ENCODE data around the gene STOM. TPM values are rescaled to one million over a fixed set of nuclear protein-coding genes. Genes with fewer than 3 reads are reported as not detected.

STOM gene
- total and polyA plus RNA-seq, 2 of the 8 experiments (the other 6 are each of a cell fraction or from before 2014, with no cell fraction given): 25.2 to 60.4 TPM

- Histone ChIP-seq H4K5ac (ENCODE audit: insufficient read length, low read depth, low read length) (no peak overlapping the region), H3K4ac (replicated peaks; ENCODE audit: insufficient read length, low read depth, low read length) (no peak overlapping the region), H3K23ac (ENCODE audit: insufficient read length) (no peak overlapping the region), H2BK20ac (ENCODE audit: low read length) (no peak overlapping the region), H3K56ac (replicated peaks; ENCODE audit: insufficient read length, low read depth, low read length) (no peak overlapping the region), H3K36me3 (ENCODE audit: control insufficient read depth in 2 of 4, insufficient read depth in 4 of 4, low read length in 3 of 4) (peaks cover 0 to 5% (median 0%) of the 10 kb centered on the region in 4 experiments; a peak in 2 of 8 replicates), H3K9me3 (ENCODE audit: insufficient read depth in 2 of 2, low read depth in 1 of 2, low read length in 1 of 2) (no peaks in the 10 kb centered on the region), H4K20me1 (replicated peaks in 1 of 2; ENCODE audit: control insufficient read depth in 1 of 2, insufficient read depth in 2 of 2, low read length in 2 of 2) (peaks cover 0 to 3% of the 10 kb centered on the region in 2 experiments), H3K27me3 (replicated peaks in 1 of 4; ENCODE audit: control insufficient read depth in 3 of 4, extremely low read depth in 1 of 4, insufficient read depth in 3 of 4, low read length in 3 of 4) (no peaks in the 10 kb centered on the region), H3K9ac (replicated peaks in 1 of 4; ENCODE audit: extremely low read depth in 1 of 4, low read depth in 3 of 4, low read length in 3 of 4) (no peak overlapping the region), H3K4me2 (ENCODE audit: insufficient read depth in 1 of 2, low read depth in 2 of 2, low read length in 2 of 2) (no peak overlapping the region), H2AFZ (ENCODE audit: low read length) (no peak overlapping the region), H3K4me3 (ENCODE audit: extremely low read depth in 1 of 4, insufficient read depth in 2 of 4, low read depth in 3 of 4, low read length in 4 of 4) (no peak overlapping the region), H3K27ac (ENCODE audit: low read depth, low read length) (no peak overlapping the region), H4K8ac (ENCODE audit: extremely low read depth, insufficient read depth, low read length) (no peak overlapping the region), H2BK5ac (ENCODE audit: low read depth, low read length) (no peak overlapping the region), H3K18ac (ENCODE audit: extremely low read depth, low read length) (no peak overlapping the region), H2BK120ac (replicated peaks; ENCODE audit: low read depth, low read length) (no peak overlapping the region), H4K91ac (replicated peaks; ENCODE audit: insufficient read length, low read length) (no peak overlapping the region), H3K4me1 (replicated peaks in 1 of 4; ENCODE audit: control insufficient read depth in 3 of 4, insufficient read depth in 4 of 4, low read length in 3 of 4) (peaks cover 0 to 6% (median 3%) of the 10 kb centered on the region in 4 experiments; a peak in 4 of 7 replicates), H2BK12ac (ENCODE audit: low read depth, low read length) (no peak overlapping the region), H3K23me2 (ENCODE audit: low read depth, low read length) (no peaks in the 10 kb centered on the region), H3K14ac (ENCODE audit: insufficient read length) (no peak overlapping the region), H2AK5ac (ENCODE audit: low read depth, low read length) (no peak overlapping the region), H2BK15ac (ENCODE audit: low read length) (no peak overlapping the region), H3K79me1 (ENCODE audit: low read depth, low read length) (no peaks in the 10 kb centered on the region), H3K79me2 (ENCODE audit: control insufficient read depth in 1 of 2, insufficient read depth in 2 of 2, low read length in 2 of 2) (no peaks in the 10 kb centered on the region)
- DNase-seq (ENCODE audit: low read depth in 1 of 2, low spot score in 2 of 2): no peak
- ChIA-PET CTCF (ENCODE audit: partially characterized antibody) (interaction anchor here (0.9 to 6.4 kb wide), 5 partner anchors 11 to 132 kb away, joined by 3 to 37 read pairs (median 4); no protein-coding TSS in a partner anchor), POLR2A (ENCODE audit: partially characterized antibody) (interaction anchor here (0.6 kb wide), 1 partner anchor 229 kb away, joined by 3 read pairs; no protein-coding TSS in a partner anchor)
- 79% methylated on average over 2 of the region's 2 CpGs; no CpG with 5 or more reads in 1 of the 2 experiments for WGBS, 2 experiments (ENCODE audit: extremely low coverage in 1 of 2, insufficient coverage in 1 of 2, insufficient read length in 1 of 2, insufficient replicate concordance in 2 of 2, low coverage in 1 of 2, low lambda C conversion rate in 2 of 2, missing lambda C conversion rate in 1 of 2)
- no peak for FAIRE-seq
- TF ChIP-seq POU5F1 (IDR thresholded peaks at IDR 0.05; ENCODE audit: low read depth, low read length) (no peak), HDAC6 (IDR thresholded peaks at IDR 0.05; ENCODE audit: low read depth, low read length) (no peak), JUND (IDR thresholded peaks at IDR 0.05; ENCODE audit: low read length) (no peak), POLR2A (IDR thresholded peaks at IDR 0.05; ENCODE audit: control extremely low read depth in 1 of 2, low read depth in 2 of 2, low read length in 2 of 2) (no peak), CBX5 (IDR thresholded peaks at IDR 0.05; ENCODE audit: low read depth, low read length) (no peak), RNF2 (IDR thresholded peaks at IDR 0.05; ENCODE audit: borderline replicate concordance, low read depth, low read length, missing control alignments, poor library complexity, severe bottlenecking) (no peak), TAF7 (optimal IDR thresholded peaks at IDR 0.05; ENCODE audit: borderline replicate concordance, low read depth, low read length) (no peak), FOSL1 (IDR thresholded peaks at IDR 0.05; ENCODE audit: insufficient read depth, low read depth, low read length) (no peak), CHD2 (IDR thresholded peaks at IDR 0.05; ENCODE audit: low read length) (no peak), CEBPB (IDR thresholded peaks at IDR 0.05; ENCODE audit: low read depth, low read length) (no peak), TCF12 (IDR thresholded peaks at IDR 0.05; ENCODE audit: low read depth, low read length) (no peak), USF2 (IDR thresholded peaks at IDR 0.05; ENCODE audit: low read length) (no peak), SIX5 (IDR thresholded peaks at IDR 0.05; ENCODE audit: low read depth, low read length) (no peak), KDM4A (IDR thresholded peaks at IDR 0.05; ENCODE audit: low read depth, low read length, severe bottlenecking) (no peak)
Measured at GRCh38 chr9:121307976-121308375, 62.1 kb downstream of the STOM start.
